Endothelial cell of umbilical vein (primary cell): ENCODE data around the gene RSRC1. TPM values are rescaled to one million over a fixed set of nuclear protein-coding genes. Genes with fewer than 3 reads are reported as not detected.

Source experiments
- BruUV-seq: library from RNA; stranded (reverse); fragments of 400-500 nt; replicated peaks from 2 replicates; lab custom pipeline; 2021; lab: Mats Ljungman, UMichigan
- CTCF ChIA-PET: fragments of 300-600, 350-600 bp; sonication (Branson Sonifier 250); formaldehyde crosslinking; loops from one replicate; lab custom pipeline; 2021; ENCODE audit warnings: antibody characterized with exemption, inconsistent platforms; lab: Charles Lee
- POLR2A ChIA-PET: fragments of 300-600, 350-600 bp; sonication (Branson Sonifier 250); formaldehyde crosslinking; loops from one replicate; lab custom pipeline; 2021; ENCODE audit warnings: antibody characterized with exemption, inconsistent platforms; lab: Charles Lee
- DNase-seq: peaks from one replicate; pipeline ENCODE4 v3.0.0-alpha.2; 2011; ENCODE audit warnings: low read depth, low spot score
- FAIRE-seq: peaks from 2 replicates; lab custom pipeline; 2011; peaks lifted over from hg19 to GRCh38; lab: Jason Lieb, UNC
- H2AFZ ChIP-seq: 2 replicates; pipeline ENCODE4 v1.6.0; 2012; ENCODE audit warnings: low read depth, low read length, control low read depth, inconsistent platforms
- H3K27ac ChIP-seq: 2 replicates; pipeline ENCODE4 v1.5.1; 2011; ENCODE audit warnings: low read depth, mild to moderate bottlenecking, control low read depth, low read length, moderate library complexity; ENCODE audit not compliant: insufficient read depth
- H3K27me3 ChIP-seq, 2 experiments: 2 replicates each; pipeline versions ENCODE4 v1.6.0 to v1.6.1; 2011; ENCODE audit warnings: low read length in 2 of 2, mixed read lengths in 1 of 2; ENCODE audit not compliant: control insufficient read depth in 2 of 2, insufficient read depth in 2 of 2
- H3K36me3 ChIP-seq, 2 experiments: 2 replicates in 1 of 2; 3 replicates in 1 of 2; pipeline ENCODE4 v1.5.1; 2011; ENCODE audit warnings: low read length in 2 of 2, mild to moderate bottlenecking in 1 of 2, moderate library complexity in 1 of 2; ENCODE audit not compliant: control insufficient read depth in 2 of 2, insufficient read depth in 2 of 2; ENCODE audit errors: extremely low read depth in 1 of 2
- H3K4me1 ChIP-seq: 3 replicates; pipeline ENCODE4 v1.5.1; 2011; ENCODE audit warnings: mild to moderate bottlenecking, low read length; ENCODE audit not compliant: control insufficient read depth, insufficient read depth; ENCODE audit errors: extremely low read depth
- H3K4me2 ChIP-seq: 2 replicates; pipeline ENCODE4 v1.6.1; 2011; ENCODE audit warnings: low read length, control low read depth, mixed read lengths; ENCODE audit not compliant: insufficient read depth
- H3K4me3 ChIP-seq, 3 experiments: fragments of 200-600 bp in 1 of 3; sonication (generic), shearing (Covaris generic) in 1 of 3; replicated peaks in 1 of 3; 2 replicates each; pipeline ENCODE4 v1.5.1; 2011 to 2016; ENCODE audit warnings: control low read depth in 3 of 3, low read length in 3 of 3, mild to moderate bottlenecking in 2 of 3, inconsistent platforms in 1 of 3, low read depth in 1 of 3, moderate library complexity in 1 of 3; ENCODE audit not compliant: insufficient read depth in 1 of 3
- H3K79me2 ChIP-seq: 2 replicates; pipeline ENCODE4 v1.6.0; 2012; ENCODE audit warnings: low read length, inconsistent platforms; ENCODE audit not compliant: control insufficient read depth, insufficient read depth
- H3K9ac ChIP-seq: replicated peaks from 2 replicates; pipeline ENCODE3; 2011; ENCODE audit warnings: low read length, control low read depth; ENCODE audit not compliant: insufficient read depth; ENCODE audit errors: extremely low read depth
- H3K9me1 ChIP-seq: replicated peaks from 3 replicates; pipeline ENCODE4 v1.6.0; 2011; ENCODE audit warnings: mild to moderate bottlenecking, low read length; ENCODE audit not compliant: control insufficient read depth, insufficient read depth; ENCODE audit errors: extremely low read depth
- H3K9me3 ChIP-seq: replicated peaks from 2 replicates; pipeline ENCODE4 v1.5.1; 2012; ENCODE audit warnings: low read length, inconsistent platforms; ENCODE audit not compliant: control insufficient read depth, insufficient read depth
- H4K20me1 ChIP-seq: replicated peaks from 2 replicates; pipeline ENCODE3; 2011; ENCODE audit warnings: mild to moderate bottlenecking, low read length; ENCODE audit not compliant: control insufficient read depth, insufficient read depth; ENCODE audit errors: extremely low read depth
- EZH2 ChIP-seq: IDR thresholded peaks from 2 replicates; pipeline ENCODE4 v1.6.1; 2012; ENCODE audit warnings: borderline replicate concordance, low read depth, mild to moderate bottlenecking, moderate library complexity, low read length, inconsistent platforms; ENCODE audit not compliant: severe bottlenecking
- FOS ChIP-seq: IDR thresholded peaks from 2 replicates; pipeline ENCODE4 v1.6.1; 2011; ENCODE audit warnings: mild to moderate bottlenecking, low read length, moderate library complexity, borderline replicate concordance; ENCODE audit not compliant: insufficient read depth
- GATA2 ChIP-seq: IDR thresholded peaks from 2 replicates; pipeline ENCODE4 v1.7.0; 2011; ENCODE audit warnings: low read depth, mild to moderate bottlenecking, moderate library complexity, mixed read lengths, low read length; ENCODE audit not compliant: insufficient read length, insufficient read depth
- JUN ChIP-seq: IDR thresholded peaks from 2 replicates; pipeline ENCODE4 v1.6.1; 2011; ENCODE audit warnings: borderline replicate concordance, low read depth; ENCODE audit not compliant: insufficient read length, insufficient read depth
- MYC ChIP-seq: IDR thresholded peaks from one replicate; pipeline ENCODE4 v1.6.1; 2011; ENCODE audit warnings: mild to moderate bottlenecking, low read depth, low read length
- POLR2A ChIP-seq: IDR thresholded peaks from 2 replicates; pipeline ENCODE4 v1.6.1; 2012; ENCODE audit warnings: low read depth, mild to moderate bottlenecking, control low read depth, low read length
- POLR2AphosphoS5 ChIP-seq: IDR thresholded peaks from 2 replicates; pipeline ENCODE4 v1.6.1; 2012; ENCODE audit warnings: low read depth, mild to moderate bottlenecking, control low read depth, low read length, moderate library complexity; ENCODE audit not compliant: insufficient read depth
- dilution Hi-C: fragments of 300-500 bp; cut with MboI; formaldehyde crosslinking; loops from one replicate; pipeline ENCODE4 v1.15.0; 2019; ENCODE audit warnings: low sequenced_read_pairs; ENCODE audit not compliant: extremely low pct_ligation_motif_present
- intact Hi-C: fragments of 100-400 bp; cut with micrococcal nuclease; formaldehyde crosslinking; loops from one replicate; pipeline ENCODE4 v1.10.0; 2022
- polyA plus RNA-seq, 4 experiments: library from polyadenylated mRNA; depleted of rRNA in 3 of 4; stranded (reverse) in 3 of 4; unstranded in 1 of 4; fragments of >200 nt; gene quantifications; 2 replicates each; pipeline versions ENCODE4 v1.2.1 to v1.2.3, GENCODE V29; 2011 to 2012; ENCODE audit warnings: missing spikeins in 1 of 4
- total RNA-seq: library from RNA; stranded (reverse); gene quantifications from 2 replicates; pipeline ENCODE4 v1.2.3, GENCODE V29; 2021
- TF ChIP-seq, protein P1 (sequence below): IDR thresholded peaks from 2 replicates; pipeline ENCODE4 v1.6.1; 2011; ENCODE audit not compliant: insufficient read depth, insufficient read length
- TF ChIP-seq, protein P2 (sequence below), 2 donors: IDR thresholded peaks; 1 replicate in 1 of 2; 2 replicates in 1 of 2; pipeline ENCODE4 v1.5.1; 2011; ENCODE audit warnings: low read length in 2 of 2, mild to moderate bottlenecking in 2 of 2, moderate library complexity in 2 of 2, control low read depth in 1 of 2, inconsistent platforms in 1 of 2, low read depth in 1 of 2; ENCODE audit not compliant: insufficient read depth in 1 of 2; ENCODE audit errors: extremely low read depth in 1 of 2

The RSRC1 gene
- total and polyA plus RNA-seq, 2 donors (not counting 3 experiments of a cell fraction or from before 2014, with no cell fraction given) = 1.8 to 25.4 TPM

DNA sequence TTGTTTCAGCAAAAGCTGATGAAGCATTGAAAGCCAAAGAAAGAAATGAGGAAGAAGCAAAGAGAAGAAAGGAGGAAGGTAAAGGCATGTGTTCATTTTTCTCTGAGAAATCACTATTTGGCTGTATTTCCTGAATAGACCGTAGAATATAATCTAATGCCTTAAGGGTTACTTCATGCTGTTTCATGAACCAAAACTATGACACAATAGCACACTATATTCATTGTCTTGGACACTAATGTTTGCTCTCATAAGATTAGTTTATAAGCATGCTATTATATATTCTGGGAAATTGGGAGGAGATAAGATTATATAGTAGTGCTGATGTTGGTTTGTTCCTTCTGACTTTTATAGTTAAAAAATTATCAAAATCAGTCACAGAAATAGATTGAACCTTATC, 351.0 kb downstream of the RSRC1 start:
- dilution Hi-C loops = no loop called here
- TF ChIP-seq, protein P1, sequence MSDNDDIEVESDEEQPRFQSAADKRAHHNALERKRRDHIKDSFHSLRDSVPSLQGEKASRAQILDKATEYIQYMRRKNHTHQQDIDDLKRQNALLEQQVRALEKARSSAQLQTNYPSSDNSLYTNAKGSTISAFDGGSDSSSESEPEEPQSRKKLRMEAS = no peak
- TF ChIP-seq, protein P2, sequence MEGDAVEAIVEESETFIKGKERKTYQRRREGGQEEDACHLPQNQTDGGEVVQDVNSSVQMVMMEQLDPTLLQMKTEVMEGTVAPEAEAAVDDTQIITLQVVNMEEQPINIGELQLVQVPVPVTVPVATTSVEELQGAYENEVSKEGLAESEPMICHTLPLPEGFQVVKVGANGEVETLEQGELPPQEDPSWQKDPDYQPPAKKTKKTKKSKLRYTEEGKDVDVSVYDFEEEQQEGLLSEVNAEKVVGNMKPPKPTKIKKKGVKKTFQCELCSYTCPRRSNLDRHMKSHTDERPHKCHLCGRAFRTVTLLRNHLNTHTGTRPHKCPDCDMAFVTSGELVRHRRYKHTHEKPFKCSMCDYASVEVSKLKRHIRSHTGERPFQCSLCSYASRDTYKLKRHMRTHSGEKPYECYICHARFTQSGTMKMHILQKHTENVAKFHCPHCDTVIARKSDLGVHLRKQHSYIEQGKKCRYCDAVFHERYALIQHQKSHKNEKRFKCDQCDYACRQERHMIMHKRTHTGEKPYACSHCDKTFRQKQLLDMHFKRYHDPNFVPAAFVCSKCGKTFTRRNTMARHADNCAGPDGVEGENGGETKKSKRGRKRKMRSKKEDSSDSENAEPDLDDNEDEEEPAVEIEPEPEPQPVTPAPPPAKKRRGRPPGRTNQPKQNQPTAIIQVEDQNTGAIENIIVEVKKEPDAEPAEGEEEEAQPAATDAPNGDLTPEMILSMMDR (IDR thresholded peaks at IDR 0.05; ENCODE audit: extremely low read depth in 1 of 2, insufficient read depth in 1 of 2, low read depth in 1 of 2, low read length in 2 of 2) = no peak
- TF ChIP-seq GATA2 (no peak), JUN (no peak), EZH2 (no peak), POLR2A (no peak), FOS (no peak), MYC (no peak), POLR2AphosphoS5 (no peak)
- Histone ChIP-seq H2AFZ (no peak overlapping the region), H3K27me3 (no peaks in the 10 kb centered on the region), H3K9me3 (no peaks in the 10 kb centered on the region), H3K4me1 (no peaks in the 10 kb centered on the region), H3K79me2 (no peaks in the 10 kb centered on the region), H3K9ac (no peak overlapping the region), H3K4me2 (no peak overlapping the region), H3K27ac (no peak overlapping the region), H3K9me1 (no peaks in the 10 kb centered on the region), H3K36me3 (no peaks in the 10 kb centered on the region), H4K20me1 (no peaks in the 10 kb centered on the region), H3K4me3 (no peak overlapping the region)
- CTCF ChIA-PET = no interaction called here
- intact Hi-C loops = no loop called here
- no peak for FAIRE-seq
- BruUV-seq = no TSS peak
- POLR2A ChIA-PET = no interaction called here
- no peak for DNase-seq
